ENCODE data around the gene VPREB3. TPM values are rescaled to one million over a fixed set of nuclear protein-coding genes. Genes with fewer than 3 reads are reported as not detected.

The VPREB3 gene, protein sequence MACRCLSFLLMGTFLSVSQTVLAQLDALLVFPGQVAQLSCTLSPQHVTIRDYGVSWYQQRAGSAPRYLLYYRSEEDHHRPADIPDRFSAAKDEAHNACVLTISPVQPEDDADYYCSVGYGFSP
- 0.45 to 1.2 TPM (median 1.1 TPM) in 5 replicates for total RNA-seq (2022; extraction: Qiagen RNA extraction)

GRCh38 chr22:23754220-23754919 lies at the start of gene VPREB3:
TSS of gene VPREB3 (minus strand) at chr22:23754425. CDS start at chr22:23754363, 62 bp downstream.

GRCh38 chr22:23786752-23787599 lies 32.8 kb upstream of the VPREB3 start, which contains the start of gene SMARCB1:
TSS of gene SMARCB1 (plus strand) at chr22:23786966. CDS start at chr22:23787170, 204 bp downstream.

GRCh38 chr22:23772649-23773473 lies 18.6 kb upstream of the VPREB3 start, which contains the start of gene MMP11:
TSS of gene MMP11 (plus strand) at chr22:23772849. CDS start at chr22:23772871, 22 bp downstream.

DNA sequence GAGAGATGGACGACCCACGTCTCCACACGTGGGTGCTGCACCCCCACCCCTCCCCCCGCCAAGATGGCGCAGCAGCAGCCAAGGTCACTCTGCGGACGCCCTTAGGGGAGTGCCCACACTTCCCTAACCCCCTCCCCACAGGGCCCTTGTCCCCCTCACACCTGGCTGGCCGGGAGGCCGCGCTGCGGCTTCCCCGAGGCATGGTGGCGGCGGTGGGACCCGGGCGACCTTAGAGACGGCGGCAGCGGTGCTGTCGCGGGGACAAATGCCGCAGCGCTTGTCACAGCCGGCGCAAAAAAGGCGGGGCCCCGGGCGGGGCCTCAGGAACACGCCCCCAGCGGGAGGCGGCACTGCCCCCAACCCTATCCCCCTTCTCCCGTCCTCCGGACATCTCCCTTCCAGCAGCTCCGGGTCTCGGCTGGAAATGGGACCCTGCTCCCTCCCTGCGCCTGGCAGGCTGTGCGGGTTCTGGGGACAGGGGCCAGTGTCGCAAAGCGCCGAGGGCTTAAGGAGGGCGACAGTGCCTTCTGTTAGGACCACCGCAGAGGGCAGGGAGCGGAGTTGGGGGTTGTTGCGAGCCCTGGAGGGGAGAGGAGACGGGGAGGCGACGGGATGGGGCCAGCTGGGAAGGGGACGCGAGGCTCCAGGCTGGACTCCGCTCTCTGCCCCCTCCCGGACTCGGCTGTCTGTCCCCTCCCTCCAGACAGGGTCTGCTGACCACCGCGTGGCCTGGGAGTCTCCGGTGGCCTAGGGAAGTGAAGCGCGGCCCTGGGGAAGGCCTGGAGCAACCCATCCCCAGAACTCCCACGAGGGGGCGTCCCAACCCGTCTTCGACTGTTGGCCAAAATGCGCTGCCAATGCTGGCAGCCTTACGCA lies 13.7 kb upstream of the VPREB3 start, which contains the start of gene CHCHD10:
Gene CHCHD10, minus strand, starts transcription at position 300 of the 876 bp plus-strand sequence. Its CDS starts 98 bp downstream, at position 202.

GRCh38 chr22:23762842-23763578 lies 8.8 kb upstream of the VPREB3 start, which contains the start of gene C22orf15:
TSS of gene C22orf15 (plus strand) at chr22:23762990. CDS start at chr22:23763307, 317 bp downstream.

GRCh38 chr22:23750714-23751440 lies 3.3 kb downstream of the VPREB3 start, which contains the start of gene ZNF70:
TSS of gene ZNF70 (minus strand) at chr22:23751112. CDS start at chr22:23745140, 5,972 bp downstream.

Other genes starting within 250 kb of the VPREB3 start
- not detected in 5 replicates for gene IGLL1, start 174.1 kb downstream of the VPREB3 start, total RNA-seq (2022; extraction: Qiagen RNA extraction)
- 0.10 to 0.36 TPM (median 0.22 TPM) in 3 of 5 replicates, not detected in the others for gene DRICH1, start 122.1 kb downstream of the VPREB3 start, total RNA-seq (2022; extraction: Qiagen RNA extraction)
- not detected in 5 replicates for gene RGL4, start 63.4 kb downstream of the VPREB3 start, total RNA-seq (2022; extraction: Qiagen RNA extraction)
- gene ZNF70, start 3.3 kb downstream of the VPREB3 start, total RNA-seq (2022; extraction: Qiagen RNA extraction): 0.75 to 1.6 TPM (median 1.0 TPM) in 5 replicates
- gene C22orf15, start 8.6 kb upstream of the VPREB3 start, total RNA-seq (2022; extraction: Qiagen RNA extraction): not detected in 5 replicates
- 67.1 to 200 TPM (median 191 TPM) in 5 replicates for gene CHCHD10, start 13.5 kb upstream of the VPREB3 start, total RNA-seq (2022; extraction: Qiagen RNA extraction)
- 0.23 to 0.46 TPM (median 0.37 TPM) in 5 replicates for gene MMP11, start 18.4 kb upstream of the VPREB3 start, total RNA-seq (2022; extraction: Qiagen RNA extraction)
- 48.9 to 57.6 TPM (median 51.3 TPM) in 5 replicates for gene SMARCB1, start 32.5 kb upstream of the VPREB3 start, total RNA-seq (2022; extraction: Qiagen RNA extraction)
- gene DERL3, start 84.6 kb upstream of the VPREB3 start, total RNA-seq (2022; extraction: Qiagen RNA extraction): 0.16 to 0.71 TPM (median 0.55 TPM) in 5 replicates
- gene SLC2A11, start 103.5 kb upstream of the VPREB3 start, total RNA-seq (2022; extraction: Qiagen RNA extraction): 8.4 to 10.4 TPM (median 9.8 TPM) in 5 replicates
- 412 to 972 TPM (median 905 TPM) in 5 replicates for gene MIF, start 140.0 kb upstream of the VPREB3 start, total RNA-seq (2022; extraction: Qiagen RNA extraction)
- 0.22 to 0.36 TPM (median 0.33 TPM) in 5 replicates for gene GSTT2B, start 206.8 kb upstream of the VPREB3 start, total RNA-seq (2022; extraction: Qiagen RNA extraction)
- 1.6 to 1.9 TPM (median 1.7 TPM) in 5 replicates for gene DDTL, start 212.5 kb upstream of the VPREB3 start, total RNA-seq (2022; extraction: Qiagen RNA extraction)
- 99.3 to 172 TPM (median 158 TPM) in 5 replicates for gene DDT, start 220.0 kb upstream of the VPREB3 start, total RNA-seq (2022; extraction: Qiagen RNA extraction)
- gene GSTT2, start 225.7 kb upstream of the VPREB3 start, total RNA-seq (2022; extraction: Qiagen RNA extraction): 0.13 to 0.15 TPM in 2 of 5 replicates, not detected in the others

Measured in A549 treated with Hydrocortisone at 1 μM for 4 hours (cell line).